HG02610 (cell line): ENCODE measurements around the gene KIF1A.
"Not testable (repeated sequence)": the region's sequence is repeated elsewhere in the genome, so short reads cannot be mapped to it uniquely, and the experiment has no call there.

Experiments
- ATAC-seq: cut with Tn5 transposase; IDR thresholded peaks from one replicate; pipeline ENCODE4 v1.9.1; 2021; ENCODE audit warnings: mild to moderate bottlenecking, moderate library complexity; ENCODE audit not compliant: unreplicated experiment

The KIF1A gene

GRCh38 chr2:240846873-240847595 lies 27.0 kb upstream of the KIF1A start:
- ATAC-seq = no peak

GRCh38 chr2:240846309-240846708 lies 26.3 kb upstream of the KIF1A start:
- not testable (repeated sequence) for ATAC-seq

- ATAC-seq = no peak
Observed at GRCh38 chr2:240840435-240841060, 20.5 kb upstream of the KIF1A start.

GRCh38 chr2:240839152-240840143 lies 19.4 kb upstream of the KIF1A start:
- no peak for ATAC-seq

GRCh38 chr2:240837621-240838020 lies 17.6 kb upstream of the KIF1A start:
- no peak for ATAC-seq

GRCh38 chr2:240836781-240837467 lies 16.9 kb upstream of the KIF1A start:
- no peak for ATAC-seq

- no peak for ATAC-seq
Observed at GRCh38 chr2:240835528-240835927, 15.5 kb upstream of the KIF1A start.

GRCh38 chr2:240834377-240834975 lies 14.5 kb upstream of the KIF1A start:
- no peak for ATAC-seq

GRCh38 chr2:240833724-240834285 lies 13.8 kb upstream of the KIF1A start:
- ATAC-seq = no peak

GRCh38 chr2:240832921-240833494 lies 13.0 kb upstream of the KIF1A start:
- ATAC-seq = no peak

- ATAC-seq = peak; percentile 76
Observed at GRCh38 chr2:240832205-240832727, 12.2 kb upstream of the KIF1A start.

GRCh38 chr2:240831594-240832204 lies 11.7 kb upstream of the KIF1A start:
- ATAC-seq = no peak

- ATAC-seq = no peak
Observed at GRCh38 chr2:240825476-240825875, 5.5 kb upstream of the KIF1A start.

- ATAC-seq = no peak
Observed at GRCh38 chr2:240823449-240824336, 3.7 kb upstream of the KIF1A start.

GRCh38 chr2:240822280-240822847 lies 2.3 kb upstream of the KIF1A start:
- ATAC-seq = no peak

- no peak for ATAC-seq
Observed at GRCh38 chr2:240821429-240821778, 1.4 kb upstream of the KIF1A start.

- ATAC-seq = no peak
Observed at GRCh38 chr2:240820607-240821428, 799 bp upstream of the KIF1A start.
